Mononuclear cell (primary cell): ENCODE measurements around the gene ATXN3L. TPM values are rescaled to one million over a fixed set of nuclear protein-coding genes. Genes with fewer than 3 reads are reported as not detected.

ENCODE experiments used
- H3K27me3 ChIP-seq: 2 replicates; pipeline ENCODE4 v1.6.0; 2011; ENCODE audit warnings: low read length, control low read depth; ENCODE audit not compliant: insufficient read depth
- H3K4me1 ChIP-seq: 2 replicates; pipeline ENCODE4 v1.5.1; 2011; ENCODE audit warnings: mild to moderate bottlenecking, low read length, control low read depth; ENCODE audit not compliant: insufficient read depth
- H3K4me3 ChIP-seq: 2 replicates; pipeline ENCODE4 v1.5.1; 2011; ENCODE audit warnings: mild to moderate bottlenecking, low read length, moderate library complexity
- H3K9me3 ChIP-seq: 2 replicates; pipeline ENCODE4 v1.5.1; 2011; ENCODE audit warnings: low read depth, mild to moderate bottlenecking, control low read depth, low read length
- total RNA-seq: library from RNA; depleted of rRNA; stranded (reverse); fragments of >200 nt; gene quantifications from one replicate; pipeline ENCODE4 v1.2.3, GENCODE V29; 2012

ATXN3L gene
- total RNA-seq, result not detected

DNA sequence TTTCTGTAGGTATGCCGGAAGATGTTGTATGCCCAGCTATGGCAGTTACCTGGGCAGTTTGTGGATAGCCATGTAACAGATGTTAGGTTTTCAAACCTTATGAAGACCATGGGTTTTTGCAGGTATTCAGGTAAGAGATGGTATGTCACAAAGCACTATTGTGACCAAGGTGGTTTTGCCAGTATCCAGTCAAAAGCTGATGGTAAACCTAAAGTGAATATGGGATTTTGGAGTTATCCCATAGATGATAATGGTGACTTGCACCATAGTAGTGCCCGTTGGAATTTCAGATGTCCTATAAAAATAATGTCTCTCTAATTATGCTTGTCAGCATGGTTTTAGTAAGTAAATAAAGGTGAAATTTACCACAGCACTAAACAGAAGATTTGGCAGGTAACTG, at the start of gene ATXN3L:
ATXN3L (minus strand) TSS at position 101 of the 400 bp plus-strand sequence. CDS start 119 bp downstream, outside the sequence.
- Histone ChIP-seq H3K4me1 (no peaks in the 10 kb centered on the region), H3K4me3 (no peak within 1 kb of the TSS), H3K27me3 (no peaks in the 10 kb centered on the region), H3K9me3 (no peaks in the 10 kb centered on the region)

DNA sequence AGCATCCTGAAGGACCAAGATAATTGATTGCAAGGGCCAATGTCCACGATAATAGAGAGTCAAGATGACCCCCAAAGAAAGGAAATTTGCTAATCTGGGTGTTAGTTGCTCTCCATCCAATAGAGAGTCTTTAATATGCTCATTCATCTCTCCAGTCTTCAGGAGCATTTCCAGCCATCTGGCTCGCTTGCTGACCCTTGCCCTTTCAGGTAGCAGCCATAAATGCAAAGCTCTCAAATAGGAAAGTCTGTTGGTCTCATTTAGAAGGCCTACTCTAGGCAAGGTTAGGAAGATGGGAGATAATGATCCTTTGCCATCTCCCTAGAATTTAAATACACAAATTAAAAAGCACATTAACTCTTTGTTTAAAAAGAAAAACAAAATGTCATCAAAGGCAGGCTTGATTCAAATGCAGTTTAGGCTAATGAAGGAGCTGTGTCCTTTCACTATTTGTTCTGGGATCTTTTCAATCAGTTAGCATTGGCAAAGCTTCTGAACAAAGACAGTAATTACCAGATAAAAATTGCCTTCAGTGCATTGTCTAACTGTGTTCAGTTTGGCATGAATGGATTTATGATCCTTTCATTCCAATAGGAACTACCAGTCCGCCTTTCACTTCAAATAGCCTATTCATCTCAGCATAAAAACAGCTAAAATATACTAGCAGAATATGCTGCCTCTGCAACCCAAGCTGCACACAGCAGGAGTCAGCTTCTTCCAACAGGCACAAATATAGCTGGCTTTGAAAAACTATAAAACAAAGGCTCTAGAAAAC, 49.6 kb upstream of the ATXN3L start:
- no peak overlapping the region for H3K4me3 ChIP-seq
- H3K4me1 ChIP-seq, result no peaks in the 10 kb centered on the region
- no peaks in the 10 kb centered on the region for H3K27me3 ChIP-seq
- no peaks in the 10 kb centered on the region for H3K9me3 ChIP-seq

DNA sequence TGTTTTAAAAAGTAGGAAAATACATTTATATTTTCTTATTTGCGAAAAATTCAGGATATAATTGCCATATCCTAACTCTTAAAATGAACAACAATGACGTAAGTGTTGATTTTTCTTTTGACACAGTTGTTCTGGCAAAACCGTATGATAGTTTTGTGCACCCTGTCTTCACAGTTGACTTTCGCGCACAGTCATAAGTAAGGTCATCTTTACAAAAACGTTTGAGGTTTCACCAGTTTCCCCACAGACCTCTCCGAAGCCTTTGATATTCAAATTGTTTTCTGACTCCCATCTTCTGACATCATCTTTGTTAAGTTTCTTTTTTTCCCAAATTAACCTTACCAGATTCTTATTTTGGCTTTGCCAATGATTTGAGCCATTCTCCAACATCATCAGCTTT, 48.1 kb upstream of the ATXN3L start:
- H3K27me3 ChIP-seq, result no peaks in the 10 kb centered on the region
- H3K9me3 ChIP-seq, result no peaks in the 10 kb centered on the region
- H3K4me1 ChIP-seq, result no peaks in the 10 kb centered on the region
- no peak overlapping the region for H3K4me3 ChIP-seq

DNA sequence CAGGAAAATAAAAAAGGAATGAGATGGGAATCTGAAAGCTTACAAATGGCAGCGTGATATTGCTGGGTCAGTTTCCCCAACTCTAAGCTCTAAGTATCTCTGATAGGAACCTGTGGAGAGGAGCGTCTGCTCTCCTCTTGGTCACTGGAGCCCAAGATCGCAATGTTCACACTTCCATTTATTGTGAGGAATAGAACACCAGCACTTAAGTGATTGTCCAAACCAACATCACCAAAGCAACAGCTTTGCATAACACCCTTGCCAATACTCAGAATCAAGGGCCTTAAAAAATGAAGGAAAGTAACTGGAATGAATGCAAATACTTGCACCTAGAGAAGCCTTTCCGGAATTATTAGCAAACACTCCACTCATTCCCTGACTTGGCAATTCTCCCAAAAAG, 46.8 kb upstream of the ATXN3L start:
- Histone ChIP-seq H3K4me1 (no peaks in the 10 kb centered on the region), H3K9me3 (no peaks in the 10 kb centered on the region), H3K4me3 (no peak overlapping the region), H3K27me3 (no peaks in the 10 kb centered on the region)

DNA sequence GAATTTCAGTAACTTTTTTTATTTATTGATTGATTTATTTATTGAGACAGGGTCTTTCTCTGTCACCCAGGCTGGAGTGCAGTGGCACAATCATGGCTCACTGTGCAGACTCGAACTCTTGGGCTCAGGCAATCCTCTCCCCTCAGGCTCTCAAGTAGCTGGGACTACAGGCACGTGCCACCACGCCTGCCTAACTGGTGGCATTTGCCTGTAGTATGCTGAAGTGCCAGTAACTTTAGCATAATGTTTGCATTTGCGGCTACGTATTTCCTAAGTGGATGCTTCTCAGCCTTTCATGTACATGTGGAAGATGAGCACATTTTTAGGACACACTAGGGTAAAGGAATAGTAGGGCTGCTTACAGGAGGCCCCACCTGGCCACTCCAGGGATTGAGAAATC, 45.3 kb upstream of the ATXN3L start:
- no peaks in the 10 kb centered on the region for H3K27me3 ChIP-seq
- H3K4me1 ChIP-seq, result no peaks in the 10 kb centered on the region
- no peak overlapping the region for H3K4me3 ChIP-seq
- H3K9me3 ChIP-seq, result no peaks in the 10 kb centered on the region

DNA sequence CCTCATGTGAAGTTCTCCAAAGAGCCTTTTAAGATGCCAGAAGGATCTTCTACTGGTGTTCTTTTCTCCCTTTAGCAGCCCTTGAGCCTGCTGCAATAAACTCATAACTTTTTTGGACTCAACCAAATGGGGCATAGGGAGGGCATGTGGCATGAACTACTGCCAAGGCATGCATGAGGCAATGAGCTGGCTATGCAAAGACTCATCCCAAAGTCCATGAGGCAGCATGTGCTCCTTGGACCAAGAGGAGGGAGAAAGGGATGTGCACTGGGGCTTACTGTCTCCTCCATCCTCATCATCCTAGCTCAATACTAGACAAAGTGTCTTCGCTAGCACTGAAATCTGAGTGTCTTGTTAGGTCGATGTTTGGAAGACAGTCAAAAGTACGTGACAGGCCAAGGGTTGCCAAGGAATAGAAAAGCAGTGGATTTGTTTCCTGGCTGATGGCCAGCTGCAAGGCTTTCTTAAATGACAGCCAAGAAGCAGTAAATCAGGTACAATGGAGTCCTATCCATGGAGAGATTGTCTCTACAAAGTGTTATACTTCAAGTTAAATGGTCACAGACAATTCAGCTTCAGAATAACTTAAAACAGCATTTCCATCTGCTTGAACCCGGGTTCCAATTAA, 44.5 kb upstream of the ATXN3L start:
- no peaks in the 10 kb centered on the region for H3K4me1 ChIP-seq
- H3K27me3 ChIP-seq, result no peaks in the 10 kb centered on the region
- H3K9me3 ChIP-seq, result no peaks in the 10 kb centered on the region
- H3K4me3 ChIP-seq, result no peak overlapping the region

DNA sequence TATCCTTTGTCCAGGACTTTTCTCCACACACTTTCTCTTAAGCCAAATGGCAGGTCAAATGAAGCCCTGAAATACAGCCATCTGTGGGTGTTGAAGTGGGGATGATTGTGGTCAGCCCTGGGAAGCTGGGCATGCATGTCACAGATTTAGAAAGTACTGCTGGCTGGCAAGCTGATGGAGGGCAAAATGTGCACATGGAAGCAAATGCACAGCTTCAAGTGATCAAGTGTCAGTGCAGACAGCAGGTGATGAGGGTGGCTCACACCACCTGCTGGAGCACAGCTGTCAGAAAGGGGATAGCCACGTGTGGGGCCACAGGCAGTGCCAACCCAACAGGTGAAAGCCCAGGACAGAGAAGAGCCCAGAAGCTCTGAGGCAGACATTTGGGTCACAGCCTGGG, 40.3 kb upstream of the ATXN3L start:
- no peaks in the 10 kb centered on the region for H3K4me1 ChIP-seq
- no peaks in the 10 kb centered on the region for H3K27me3 ChIP-seq
- no peaks in the 10 kb centered on the region for H3K9me3 ChIP-seq
- no peak overlapping the region for H3K4me3 ChIP-seq

DNA sequence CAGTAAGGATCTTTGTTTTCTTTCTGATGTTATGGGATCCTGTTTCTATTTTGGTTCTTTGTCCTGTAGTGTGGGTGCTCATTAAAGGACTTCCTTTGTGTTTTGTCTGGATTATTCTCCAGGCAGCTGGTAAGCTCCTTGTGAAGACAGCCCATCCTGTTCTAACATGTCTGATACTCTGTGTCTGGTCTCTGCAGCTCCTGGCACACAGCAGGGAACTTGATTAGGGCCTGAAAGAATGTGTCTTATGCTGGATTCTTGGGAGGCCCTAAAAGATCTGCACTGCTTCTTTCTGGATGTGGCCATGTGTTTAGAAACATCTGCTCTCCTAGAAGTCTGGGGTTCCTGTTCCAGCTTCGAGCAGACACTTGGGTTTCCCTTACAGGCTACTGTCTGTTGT, 38.1 kb upstream of the ATXN3L start:
- H3K27me3 ChIP-seq, result no peaks in the 10 kb centered on the region
- no peaks in the 10 kb centered on the region for H3K4me1 ChIP-seq
- no peaks in the 10 kb centered on the region for H3K9me3 ChIP-seq
- H3K4me3 ChIP-seq, result no peak overlapping the region

DNA sequence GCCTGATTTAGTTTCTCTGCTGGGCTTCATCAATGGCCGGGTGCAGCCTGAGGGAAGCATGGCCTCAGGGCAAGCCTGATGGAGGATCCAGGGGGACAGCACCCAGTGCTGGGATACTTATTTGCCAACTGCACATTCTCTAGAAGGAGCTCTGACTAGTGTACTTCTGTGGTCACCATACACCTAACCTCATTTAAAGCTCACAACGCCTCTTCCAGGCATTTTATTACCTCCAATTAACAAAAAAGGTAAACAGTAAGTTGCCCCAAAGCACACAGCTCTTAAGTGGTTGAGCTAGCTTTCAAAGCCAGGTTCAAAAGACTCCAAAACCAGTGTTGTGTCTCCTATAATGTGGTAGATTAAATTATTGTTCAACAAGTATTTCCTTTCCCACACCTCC, 26.8 kb upstream of the ATXN3L start:
- Histone ChIP-seq H3K4me1 (no peaks in the 10 kb centered on the region), H3K27me3 (no peaks in the 10 kb centered on the region), H3K9me3 (no peaks in the 10 kb centered on the region), H3K4me3 (no peak overlapping the region)

DNA sequence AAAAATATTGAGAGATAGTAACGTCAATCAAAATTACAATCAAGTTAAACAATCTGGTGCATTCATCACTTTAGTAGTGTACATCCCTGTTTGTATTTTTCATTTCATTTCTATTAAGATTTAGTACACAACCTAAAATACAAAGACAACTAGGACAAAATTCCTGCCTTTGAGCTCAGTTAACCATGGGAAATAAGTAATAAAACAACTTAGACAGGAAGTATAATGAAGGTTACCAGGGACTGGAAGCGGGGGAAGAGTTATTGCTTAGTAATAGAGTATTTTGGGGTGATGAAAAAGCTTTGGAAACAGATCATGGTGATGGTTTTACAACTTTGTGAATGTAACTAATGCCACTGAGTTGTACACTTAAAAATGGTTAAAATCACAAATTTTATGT, 25.6 kb upstream of the ATXN3L start:
- no peaks in the 10 kb centered on the region for H3K27me3 ChIP-seq
- H3K4me1 ChIP-seq, result no peaks in the 10 kb centered on the region
- H3K9me3 ChIP-seq, result no peaks in the 10 kb centered on the region
- H3K4me3 ChIP-seq, result no peak overlapping the region

DNA sequence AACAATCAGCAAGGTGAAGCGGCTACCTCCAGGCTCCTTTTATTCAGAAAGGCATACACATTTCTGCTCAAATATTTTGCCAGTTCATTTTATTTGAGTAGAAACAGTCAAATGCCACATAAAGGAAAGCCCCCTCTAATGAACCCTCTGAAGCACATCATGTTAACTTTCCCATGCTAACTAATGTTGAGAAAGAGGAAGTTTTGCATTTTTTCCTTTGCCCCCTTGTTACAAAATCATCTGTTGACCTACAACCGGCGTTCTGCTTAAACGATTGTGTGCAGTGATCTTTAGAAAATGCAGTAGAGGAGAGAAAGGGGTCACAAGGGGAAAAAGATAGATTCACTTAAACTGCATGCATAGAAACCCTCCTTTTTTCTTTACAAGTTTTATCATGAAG, 25.2 kb upstream of the ATXN3L start:
- H3K4me3 ChIP-seq, result no peak overlapping the region

DNA sequence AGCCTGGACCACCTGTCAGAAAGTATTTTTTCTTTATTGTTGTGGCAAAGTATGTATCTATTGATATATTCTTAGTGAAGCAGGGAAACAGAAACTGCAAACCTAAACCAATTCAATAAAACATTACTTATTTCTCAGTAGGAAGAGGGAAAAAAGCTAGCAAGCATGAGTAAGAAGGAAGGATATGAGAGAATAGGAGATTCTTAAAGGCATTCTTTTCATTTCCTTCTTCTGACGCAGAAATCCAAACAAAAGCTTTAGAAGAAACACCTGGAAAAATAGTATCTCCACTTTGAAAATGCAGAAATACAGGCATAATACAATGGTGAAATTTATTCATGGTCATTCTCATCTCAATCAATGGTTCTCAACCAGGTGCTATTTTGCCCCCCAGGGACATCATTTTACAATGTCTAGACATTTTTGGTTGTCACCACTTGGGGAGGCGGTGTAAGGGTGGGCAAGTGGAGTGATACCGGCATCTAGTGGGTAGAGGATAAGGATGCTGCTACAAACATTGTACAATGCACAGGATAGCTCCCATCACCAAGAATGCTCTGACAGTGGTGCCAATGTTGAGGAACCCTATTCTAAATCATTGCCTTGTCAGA, 21.7 kb upstream of the ATXN3L start:
- Histone ChIP-seq H3K9me3 (no peaks in the 10 kb centered on the region), H3K27me3 (no peaks in the 10 kb centered on the region), H3K4me1 (no peaks in the 10 kb centered on the region), H3K4me3 (no peak overlapping the region)

More for the DNA sequence above, 25.2 kb upstream of the ATXN3L start:
- Histone ChIP-seq H3K27me3 (no peaks in the 10 kb centered on the region), H3K9me3 (no peaks in the 10 kb centered on the region), H3K4me1 (no peaks in the 10 kb centered on the region)

DNA sequence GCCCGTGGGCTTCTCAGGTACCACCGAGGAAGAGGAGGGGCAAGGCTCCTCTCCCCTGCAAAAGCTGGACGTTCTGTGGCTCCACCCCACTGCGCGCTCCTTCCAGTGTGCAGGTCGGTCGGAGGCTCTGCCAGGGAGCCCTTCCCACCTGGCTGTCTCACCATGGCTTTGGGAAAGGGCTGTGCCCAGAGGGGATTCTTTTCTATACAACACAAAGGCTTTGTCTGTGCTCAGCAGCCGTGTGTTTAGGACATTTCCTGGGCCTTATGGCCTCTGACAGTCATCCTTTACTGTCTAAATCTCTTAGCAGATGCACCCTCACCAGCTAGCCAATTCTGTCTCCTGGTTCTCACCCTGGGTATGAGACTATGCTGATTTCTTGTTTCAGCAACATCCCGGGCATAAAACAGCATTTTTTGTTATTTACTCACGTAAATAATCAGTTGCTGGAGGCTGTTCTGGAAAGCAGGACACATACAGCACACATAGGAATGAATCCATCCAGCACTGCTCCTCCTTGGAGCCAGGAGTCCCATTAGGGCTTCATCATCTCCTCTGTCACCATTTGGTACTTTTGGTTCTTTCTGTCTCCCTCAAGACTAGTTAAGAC, 20.4 kb upstream of the ATXN3L start:
- H3K4me1 ChIP-seq, result no peaks in the 10 kb centered on the region
- H3K4me3 ChIP-seq, result no peak overlapping the region
- no peaks in the 10 kb centered on the region for H3K27me3 ChIP-seq
- H3K9me3 ChIP-seq, result no peaks in the 10 kb centered on the region

DNA sequence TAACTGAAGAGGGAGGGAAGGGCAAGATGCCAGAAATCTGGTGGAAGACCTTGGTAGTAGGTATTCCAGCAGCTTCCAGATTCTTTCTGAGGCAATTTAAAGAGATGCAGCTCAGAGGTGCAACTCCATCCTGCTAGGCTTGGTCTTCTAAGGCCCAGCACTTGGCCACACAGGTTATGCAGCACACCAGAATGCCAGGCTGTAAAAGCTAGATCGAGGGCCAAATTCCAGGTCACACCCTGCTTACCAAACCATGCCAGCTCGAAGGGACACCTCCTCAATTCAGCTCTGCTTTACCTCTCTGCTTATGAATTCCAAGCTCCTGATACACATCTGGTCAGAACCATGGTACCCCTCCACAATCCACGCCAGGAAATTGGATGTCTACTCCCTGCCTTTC, 19.8 kb upstream of the ATXN3L start:
- H3K9me3 ChIP-seq, result no peaks in the 10 kb centered on the region
- no peaks in the 10 kb centered on the region for H3K4me1 ChIP-seq
- H3K4me3 ChIP-seq, result no peak overlapping the region
- H3K27me3 ChIP-seq, result no peaks in the 10 kb centered on the region

DNA sequence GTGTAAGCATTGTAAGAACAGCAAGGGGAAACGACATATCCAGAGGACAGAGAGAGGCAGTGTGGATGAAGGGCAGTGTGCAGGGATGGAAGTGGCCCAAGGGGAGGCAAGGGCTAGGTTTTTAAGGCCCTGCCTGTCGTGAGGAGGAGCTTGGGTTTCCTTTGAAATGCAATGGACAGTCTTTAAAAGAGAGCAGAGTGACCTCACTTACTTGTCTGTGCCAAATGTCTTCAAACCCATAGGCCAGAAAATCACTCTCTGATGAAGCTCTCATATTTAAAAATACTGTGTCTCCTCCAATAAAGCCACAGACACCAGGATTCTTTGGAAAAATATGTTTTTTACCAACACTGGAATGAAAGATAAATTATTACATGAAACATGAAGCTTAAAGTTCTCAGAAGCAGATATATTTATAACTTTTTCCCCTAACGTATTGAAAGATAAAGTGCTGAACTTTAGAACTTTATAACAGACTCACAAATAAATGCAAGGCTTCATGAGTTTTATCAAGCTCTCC, 19.2 kb upstream of the ATXN3L start:
- no peaks in the 10 kb centered on the region for H3K27me3 ChIP-seq
- H3K4me1 ChIP-seq, result no peaks in the 10 kb centered on the region
- no peak overlapping the region for H3K4me3 ChIP-seq
- no peaks in the 10 kb centered on the region for H3K9me3 ChIP-seq
